K562 (cell line): Measurements from ENCODE around the gene MYL12A. TPM values are rescaled to one million over a fixed set of nuclear protein-coding genes. Genes with fewer than 3 reads are reported as not detected.

Experiments
- ATAC-seq: fragments of 200-7000 bp; cut with Tn5 transposase; 3 replicates; pipeline ENCODE4 v1.9.1; 2020; ENCODE audit warnings: moderate library complexity
- BruUV-seq: library from RNA; stranded (reverse); fragments of 400-500 nt; replicated peaks from 2 replicates; lab custom pipeline; 2021; lab: Mats Ljungman, UMichigan
- CTCF ChIA-PET: fragments of 300-600 bp; formaldehyde crosslinking; extraction: SDS; loops from one replicate; lab custom pipeline; 2021; ENCODE audit warnings: low intra/inter-chr PET ratio; lab: Yijun Ruan, JAX
- POLR2A ChIA-PET: fragments of 300-600, 350-650 bp; sonication (Branson Sonifier 250); formaldehyde crosslinking; extraction: SDS; loops from one replicate; lab custom pipeline; 2021; ENCODE audit warnings: antibody characterized with exemption, inconsistent platforms; lab: Yijun Ruan, JAX
- DNase-seq, 4 experiments: peaks; one replicate each; pipeline versions ENCODE4 v3.0.0 to v3.0.0-alpha.2; 2011 to 2018; ENCODE audit warnings: low spot score in 3 of 4, mixed read lengths in 3 of 4; ENCODE audit errors: extremely low read depth in 1 of 4
- FAIRE-seq: peaks from 2 replicates; lab custom pipeline; 2011; peaks lifted over from hg19 to GRCh38; lab: Jason Lieb, UNC
- H2AFZ ChIP-seq: 2 replicates; pipeline ENCODE4 v1.6.0; 2011; ENCODE audit warnings: low read depth, low read length, control low read depth, inconsistent platforms
- H3K27ac ChIP-seq: fragments of 200-600 bp; 3 replicates; pipeline ENCODE4 v1.8.0; 2011; ENCODE audit warnings: low read depth, mild to moderate bottlenecking, control low read depth, inconsistent platforms, low read length, moderate library complexity, mixed read lengths; ENCODE audit errors: extremely low read depth
- H3K27me3 ChIP-seq, 2 experiments: fragments of 300-600 bp in 1 of 2; 2 replicates in 1 of 2; 3 replicates in 1 of 2; pipeline versions ENCODE4 v1.6.0 to v1.8.0; 2011; ENCODE audit warnings: inconsistent platforms in 2 of 2, low read length in 2 of 2, mild to moderate bottlenecking in 1 of 2, mixed read lengths in 1 of 2, moderate library complexity in 1 of 2; ENCODE audit not compliant: control insufficient read depth in 2 of 2, insufficient read depth in 2 of 2
- H3K36me3 ChIP-seq: fragments of 300-600 bp; 3 replicates; pipeline ENCODE4 v1.8.0; 2011; ENCODE audit warnings: mild to moderate bottlenecking, low read length, inconsistent platforms; ENCODE audit not compliant: control insufficient read depth, insufficient read depth
- H3K4me1 ChIP-seq, 2 experiments: fragments of 200-600 bp in 1 of 2; replicated peaks in 1 of 2; 2 replicates in 1 of 2; 3 replicates in 1 of 2; pipeline versions ENCODE4 v1.5.1 to v1.8.0; 2011; ENCODE audit warnings: inconsistent platforms in 2 of 2, low read length in 2 of 2, mild to moderate bottlenecking in 1 of 2, mixed read lengths in 1 of 2, moderate library complexity in 1 of 2; ENCODE audit not compliant: control insufficient read depth in 2 of 2, insufficient read depth in 2 of 2
- H3K4me2 ChIP-seq: 2 replicates; pipeline ENCODE4 v1.6.1; 2011; ENCODE audit warnings: low read length, control low read depth, inconsistent platforms, mixed read lengths; ENCODE audit not compliant: insufficient read depth
- H3K4me3 ChIP-seq: fragments of 200-600 bp; sonication (generic), shearing (Covaris generic); 2 replicates; pipeline ENCODE4 v1.5.1; 2016; ENCODE audit warnings: control low read depth, inconsistent platforms
- H3K79me2 ChIP-seq: fragments of 200-600 bp; 3 replicates; pipeline ENCODE4 v1.8.0; 2011; ENCODE audit warnings: low read length, inconsistent platforms; ENCODE audit not compliant: control insufficient read depth, insufficient read depth
- H3K9ac ChIP-seq, 2 experiments: 2 replicates each; pipeline versions ENCODE4 v1.6.0 to v1.6.1; 2011; ENCODE audit warnings: low read depth in 2 of 2, low read length in 2 of 2, control low read depth in 1 of 2, inconsistent platforms in 1 of 2, mild to moderate bottlenecking in 1 of 2, mixed read lengths in 1 of 2; ENCODE audit not compliant: insufficient read depth in 1 of 2
- H3K9me1 ChIP-seq: one replicate; pipeline ENCODE4 v1.6.0; 2011; ENCODE audit warnings: inconsistent platforms, mild to moderate bottlenecking, low read length, moderate library complexity; ENCODE audit not compliant: control insufficient read depth, insufficient read depth
- H3K9me3 ChIP-seq: replicated peaks from 2 replicates; pipeline ENCODE4 v1.5.1; 2011; ENCODE audit warnings: low read depth, low read length, inconsistent platforms; ENCODE audit not compliant: control insufficient read depth, insufficient read depth
- H4K20me1 ChIP-seq: replicated peaks from 2 replicates; pipeline ENCODE4 v1.6.1; 2011; ENCODE audit warnings: low read length, inconsistent platforms, mixed read lengths; ENCODE audit not compliant: control insufficient read depth, insufficient read depth
- BHLHE40 ChIP-seq: IDR thresholded peaks from 2 replicates; pipeline ENCODE4 v1.6.1; 2011; ENCODE audit warnings: low read length, improper control_type of control experiment
- BRD9 ChIP-seq: fragments of 450-650 bp; IDR thresholded peaks from 2 replicates; pipeline ENCODE4 v1.6.1; 2018; ENCODE audit warnings: low read depth; ENCODE audit not compliant: partially characterized antibody
- BRF1 ChIP-seq: IDR thresholded peaks from 3 replicates; pipeline ENCODE4 v1.6.1; 2011; ENCODE audit warnings: borderline replicate concordance, mild to moderate bottlenecking; ENCODE audit not compliant: insufficient read length; ENCODE audit errors: extremely low read depth
- CBX5 ChIP-seq: IDR thresholded peaks from 2 replicates; pipeline ENCODE4 v1.6.1; 2014; ENCODE audit warnings: low read depth, borderline replicate concordance
- DPF2 ChIP-seq: fragments of 450-650 bp; IDR thresholded peaks from 2 replicates; pipeline ENCODE4 v1.6.1; 2016
- EP400 ChIP-seq: fragments of 450-650 bp; IDR thresholded peaks from 2 replicates; pipeline ENCODE4 v1.6.1; 2017; ENCODE audit warnings: antibody characterized with exemption, mild to moderate bottlenecking, moderate library complexity
- HIVEP1 ChIP-seq: fragments of 250-450 bp; sonication (Bioruptor Pico); IDR thresholded peaks from 2 replicates; pipeline ENCODE4 v1.4.0; 2020; ENCODE audit warnings: mild to moderate bottlenecking
- NFRKB ChIP-seq: fragments of 450-650 bp; IDR thresholded peaks from 2 replicates; pipeline ENCODE4 v1.6.1; 2016; ENCODE audit warnings: low read depth
- PHF20 ChIP-seq: fragments of 450-650 bp; IDR thresholded peaks from 2 replicates; pipeline ENCODE4 v1.6.1; 2018; ENCODE audit not compliant: partially characterized antibody
- SETDB1 ChIP-seq: IDR thresholded peaks from one replicate; pipeline ENCODE4 v1.6.1; 2012; ENCODE audit warnings: low read length, control low read depth, inconsistent platforms
- SMC3 ChIP-seq: conservative IDR thresholded peaks from 2 replicates; pipeline ENCODE4 v1.6.1; 2011; ENCODE audit warnings: low read depth, low read length, improper control_type of control experiment; ENCODE audit not compliant: insufficient read depth
- SREBF1 ChIP-seq: fragments of 150-350 bp; IDR thresholded peaks from 2 replicates; pipeline ENCODE4 v1.6.1; 2014; ENCODE audit warnings: antibody characterized with exemption, low read depth, low read length, borderline replicate concordance
- ZBTB40 ChIP-seq, 2 experiments: fragments of 450-650 bp in 1 of 2; sonication (generic) in 1 of 2; formaldehyde crosslinking in 1 of 2; IDR thresholded peaks; 2 replicates each; pipeline versions ENCODE4 v1.7.1 to v1.9.0; 2016 to 2022; ENCODE audit warnings: inconsistent platforms in 1 of 2, mild to moderate bottlenecking in 1 of 2, missing genetic modification reagents in 1 of 2
- ZNF551 ChIP-seq: fragments of 250-450 bp; sonication (Bioruptor Pico); IDR thresholded peaks from 2 replicates; pipeline ENCODE4 v1.5.0; 2021; ENCODE audit warnings: mild to moderate bottlenecking, moderate library complexity
- ZNF584 ChIP-seq: fragments of 200-800 bp; sonication (Bioruptor generic); IDR thresholded peaks from 2 replicates; pipeline ENCODE4 v1.6.1; 2016; ENCODE audit warnings: low read depth, mild to moderate bottlenecking, missing genetic modification characterization, missing compliant biosample characterization
- WGBS: fragments of 100-300 bp; shearing (Covaris generic); methylation state at CpG from one replicate; pipeline ENCODE4 v1.1.6; 2016; ENCODE audit warnings: low coverage, mixed read lengths; ENCODE audit not compliant: insufficient coverage; ENCODE audit errors: missing lambda C conversion rate; 5-methylcytosine and 5-hydroxymethylcytosine counted together
- in situ Hi-C: fragments of 300-500 bp; cut with MboI; formaldehyde crosslinking; loops from 4 replicates; pipeline ENCODE4 v1.15.0; 2018; ENCODE audit warnings: inconsistent platforms, mixed read lengths
- intact Hi-C: fragments of 100-400 bp; cut with micrococcal nuclease; formaldehyde crosslinking; loops from 2 replicates; pipeline ENCODE4 v1.14.2; 2022
- polyA plus RNA-seq, 8 experiments: library from polyadenylated mRNA; depleted of rRNA in 4 of 8; stranded (reverse) in 5 of 8; unstranded in 3 of 8; fragments of >200 nt; fragmentation: Nextera tagmentation in 2 of 8; fragmentation: Illumina TruSeq in 1 of 8; extraction: Ambion mirVana in 2 of 8; extraction: Trizol in 1 of 8; gene quantifications; 2 replicates each; pipeline versions ENCODE4 v1.2.1 to v1.2.3, GENCODE V29; 2011 to 2014; ENCODE audit warnings: inconsistent platforms in 1 of 8, missing spikeins in 1 of 8
- total RNA-seq, 7 experiments: library from RNA; depleted of rRNA in 6 of 7; stranded (reverse); fragments of >200 nt in 6 of 7; fragmentation: Illumina TruSeq in 2 of 7; extraction: Trizol in 2 of 7; gene quantifications; 2 replicates each; pipeline versions ENCODE4 v1.2.1 to v1.2.3, GENCODE V29; 2011 to 2021; ENCODE audit warnings: low replicate concordance in 1 of 7

Gene MYL12A
- total and polyA plus RNA-seq, 9 of the 15 experiments (the other 6 are each of a cell fraction or from before 2014, with no cell fraction given): 308 to 1,031 (median 559) TPM

GRCh38 chr18:3265564-3266033 lies 18.0 kb downstream of the MYL12A start:
- Histone ChIP-seq H3K4me2 (peak overlapping the region; percentile 48; the same call in 1 of the 2 replicates), H2AFZ (no peak overlapping the region), H3K9me1 (peaks cover 11% of the 10 kb centered on the region), H3K36me3 (peaks cover 14% of the 10 kb centered on the region), H4K20me1 (peaks cover 64% of the 10 kb centered on the region), H3K27me3 (no peaks in the 10 kb centered on the region), H3K79me2 (peaks cover 97% of the 10 kb centered on the region), H3K4me3 (no peak overlapping the region), H3K9me3 (no peaks in the 10 kb centered on the region), H3K4me1 (peaks cover 23 to 55% of the 10 kb centered on the region in 2 experiments), H3K27ac (peak overlapping the region; percentile 16; the same call in 1 of the 3 replicates), H3K9ac (peak overlapping the region in 1 of 2 experiments; percentile 19; a peak in 1 of 4 replicates)
- ChIA-PET POLR2A (interaction anchor here (0.6 to 3.3 kb wide), 6 partner anchors 11 to 566 kb away, joined by 3 to 16 read pairs (median 4); no protein-coding TSS in a partner anchor), CTCF (no interaction called here)
- 53% methylated on average over 3 of the region's 3 CpGs for WGBS
- peak in 2 of 4 experiments; percentile 46 to 59 for DNase-seq
- in situ Hi-C loops (no loop called here), intact Hi-C loops (no loop called here)
- BruUV-seq: no TSS peak
- no peak for FAIRE-seq
- no peak for ATAC-seq
- TF ChIP-seq BRF1 (no peak), SREBF1 (no peak), BHLHE40 (no peak), ZBTB40 (IDR thresholded peaks at IDR 0.05) (0 out of 2 replicates have a peak, but pooled peaks have one; percentile 32), ZBTB40 (CRISPR knock-in tag; IDR thresholded peaks at IDR 0.05) (no peak), ZNF584 (CRISPR knock-in tag) (no peak), NFRKB (no peak), BRD9 (no peak), CBX5 (no peak), ZNF551 (no peak), PHF20 (no peak), SMC3 (no peak), HIVEP1 (CRISPR knock-in tag) (no peak), SETDB1 (no peak), DPF2 (peak; percentile 5; the same call in 1 of the 2 replicates), EP400 (no peak)
